HepG2 (cell line): ENCODE data around the gene FAM50A. TPM values are rescaled to one million over a fixed set of nuclear protein-coding genes. Genes with fewer than 3 reads are reported as not detected.

Experiments used
- CEBPB ChIP-seq: IDR thresholded peaks from 2 replicates; pipeline ENCODE4 v1.6.1; 2011; ENCODE audit warnings: low read depth, low read length, improper control_type of control experiment, borderline replicate concordance
- GMEB2 ChIP-seq: IDR thresholded peaks from 2 replicates; pipeline ENCODE4 v1.6.1; 2016; ENCODE audit warnings: missing biosample characterization, missing genetic modification reagents, low read depth
- IKZF5 ChIP-seq: IDR thresholded peaks from 2 replicates; pipeline ENCODE4 v1.6.1; 2018; ENCODE audit warnings: missing genetic modification reagents, mild to moderate bottlenecking, missing compliant biosample characterization
- IRF9 ChIP-seq: sonication (generic); formaldehyde crosslinking; IDR thresholded peaks from 2 replicates; pipeline ENCODE4 v1.8.0; 2022; ENCODE audit warnings: missing genetic modification reagents, mild to moderate bottlenecking, borderline replicate concordance
- LCORL ChIP-seq, 2 experiments: fragments of 450-650 bp in 1 of 2; sonication (generic) in 1 of 2; formaldehyde crosslinking in 1 of 2; IDR thresholded peaks; 2 replicates each; pipeline versions ENCODE4 v1.5.0 to v1.6.1; 2017 to 2020; ENCODE audit warnings: antibody characterized with exemption in 1 of 2, missing genetic modification reagents in 1 of 2
- MAZ ChIP-seq, 2 experiments: sonication (generic) in 1 of 2; formaldehyde crosslinking in 1 of 2; IDR thresholded peaks; 2 replicates each; pipeline versions ENCODE4 v1.5.0 to v1.6.1; 2012 to 2020; ENCODE audit warnings: low read depth in 2 of 2, mild to moderate bottlenecking in 2 of 2, borderline replicate concordance in 1 of 2, improper control_type of control experiment in 1 of 2, low read length in 1 of 2, missing genetic modification reagents in 1 of 2, moderate library complexity in 1 of 2
- PAXIP1 ChIP-seq: sonication (generic); formaldehyde crosslinking; conservative IDR thresholded peaks from 2 replicates; pipeline ENCODE4 v1.4.0; 2020; ENCODE audit warnings: mild to moderate bottlenecking, missing genetic modification reagents, moderate library complexity
- RBFOX2 ChIP-seq: fragments of 200-400 bp; formaldehyde crosslinking; IDR thresholded peaks from 2 replicates; pipeline ENCODE4 v1.6.1; 2017; ENCODE audit warnings: low read depth, mild to moderate bottlenecking, low read length
- RELA ChIP-seq: sonication (generic); formaldehyde crosslinking; IDR thresholded peaks from 2 replicates; pipeline ENCODE4 v1.4.0; 2020; ENCODE audit warnings: missing genetic modification reagents
- SAP130 ChIP-seq: IDR thresholded peaks from 2 replicates; pipeline ENCODE4 v1.6.1; 2016; ENCODE audit warnings: low read depth
- SOX13 ChIP-seq, 3 experiments: fragments of 450-650 bp in 1 of 3; sonication (generic) in 1 of 3; formaldehyde crosslinking in 1 of 3; IDR thresholded peaks in 2 of 3; conservative IDR thresholded peaks in 1 of 3; 2 replicates each; pipeline versions ENCODE4 v1.5.0 to v1.6.1; 2016 to 2020; ENCODE audit warnings: antibody characterized with exemption in 1 of 3, mild to moderate bottlenecking in 1 of 3, missing compliant biosample characterization in 1 of 3, missing genetic modification reagents in 1 of 3, moderate library complexity in 1 of 3
- ZNF160 ChIP-seq: sonication (generic); formaldehyde crosslinking; IDR thresholded peaks from 2 replicates; pipeline ENCODE4 v1.8.0; 2022; ENCODE audit warnings: mild to moderate bottlenecking, inconsistent platforms, missing genetic modification reagents
- ZNF234 ChIP-seq: sonication (generic); formaldehyde crosslinking; conservative IDR thresholded peaks from 2 replicates; pipeline ENCODE4 v1.5.1; 2020; ENCODE audit warnings: mild to moderate bottlenecking, missing genetic modification reagents
- ZNF276 ChIP-seq: sonication (generic); formaldehyde crosslinking; IDR thresholded peaks from 2 replicates; pipeline ENCODE4 v1.4.0; 2020; ENCODE audit warnings: mild to moderate bottlenecking, low read depth, missing genetic modification reagents
- ZNF3 ChIP-seq: IDR thresholded peaks from 2 replicates; pipeline ENCODE4 v1.7.0; 2017; ENCODE audit warnings: inconsistent platforms
- polyA plus RNA-seq, 8 experiments: library from polyadenylated mRNA; depleted of rRNA in 3 of 8; stranded (reverse) in 7 of 8; unstranded in 1 of 8; fragments of >200 nt; fragmentation: Illumina TruSeq in 4 of 8; extraction: Trizol in 4 of 8; gene quantifications; 2 replicates each; pipeline versions ENCODE4 v1.2.1 to v1.2.3, GENCODE V29; 2011 to 2016; ENCODE audit warnings: low read depth in 4 of 8, missing spikeins in 1 of 8, mixed read lengths in 1 of 8; ENCODE audit not compliant: insufficient read depth in 1 of 8
- total RNA-seq, 5 experiments: library from RNA; depleted of rRNA; stranded (reverse); fragments of >200 nt; fragmentation: Illumina TruSeq; extraction: Trizol; gene quantifications; 2 replicates each; pipeline ENCODE4 v1.2.3, GENCODE V29; 2016; ENCODE audit warnings: low read depth in 1 of 5

Gene FAM50A
- total and polyA plus RNA-seq, 2 of the 13 experiments (the other 11 are each of a cell fraction or from before 2014, with no cell fraction given) = 30.7 to 40.7 TPM

- TF ChIP-seq GMEB2 (CRISPR knock-in tag) = no peak
- no peak for TF ChIP-seq CEBPB
- no peak for TF ChIP-seq IRF9 (CRISPR knock-in tag)
- no peak for TF ChIP-seq ZNF234 (CRISPR knock-in tag)
- TF ChIP-seq ZNF276 (CRISPR knock-in tag) = no peak
- TF ChIP-seq LCORL (IDR thresholded peaks at IDR 0.05) = no peak
- TF ChIP-seq LCORL (CRISPR knock-in tag; IDR thresholded peaks at IDR 0.05) = no peak
- TF ChIP-seq RBFOX2 = peak; percentile 70
- peak; percentile 70 for TF ChIP-seq SAP130
- TF ChIP-seq MAZ (IDR thresholded peaks at IDR 0.05; ENCODE audit: borderline replicate concordance, low read depth, low read length) = peak; percentile 22; the same call in 1 of the 2 replicates
- 0 out of 2 replicates have a peak, but pooled peaks have one; percentile 32 for TF ChIP-seq MAZ (CRISPR knock-in tag; IDR thresholded peaks at IDR 0.05; ENCODE audit: low read depth)
- TF ChIP-seq ZNF3 (CRISPR knock-in tag) = no peak
- no peak for TF ChIP-seq ZNF160 (CRISPR knock-in tag)
- TF ChIP-seq RELA = no peak
- 0 out of 2 replicates have a peak, but pooled peaks have one; percentile 31 for TF ChIP-seq SOX13 (IDR thresholded peaks at IDR 0.05)
- peak; percentile 7 to 63; a peak in 1 of 4 replicates for TF ChIP-seq SOX13 (CRISPR knock-in tag; conservative IDR thresholded peaks at IDR 0.05 in 1 of 2, IDR thresholded peaks at IDR 0.05 in 1 of 2)
- TF ChIP-seq PAXIP1 = peak; percentile 65
- TF ChIP-seq IKZF5 = peak; percentile 64
These were observed 42.7 kb upstream of the FAM50A start (continued) for GRCh38 chrX:154401045-154401799.
